Stromal cell of bone marrow (primary cell): Measurements from ENCODE around the gene SECISBP2.

Experiments used
- DNase-seq: peaks from one replicate; pipeline ENCODE4 v3.0.0-alpha.2; 2012; ENCODE audit warnings: low read depth

SECISBP2 gene

DNA sequence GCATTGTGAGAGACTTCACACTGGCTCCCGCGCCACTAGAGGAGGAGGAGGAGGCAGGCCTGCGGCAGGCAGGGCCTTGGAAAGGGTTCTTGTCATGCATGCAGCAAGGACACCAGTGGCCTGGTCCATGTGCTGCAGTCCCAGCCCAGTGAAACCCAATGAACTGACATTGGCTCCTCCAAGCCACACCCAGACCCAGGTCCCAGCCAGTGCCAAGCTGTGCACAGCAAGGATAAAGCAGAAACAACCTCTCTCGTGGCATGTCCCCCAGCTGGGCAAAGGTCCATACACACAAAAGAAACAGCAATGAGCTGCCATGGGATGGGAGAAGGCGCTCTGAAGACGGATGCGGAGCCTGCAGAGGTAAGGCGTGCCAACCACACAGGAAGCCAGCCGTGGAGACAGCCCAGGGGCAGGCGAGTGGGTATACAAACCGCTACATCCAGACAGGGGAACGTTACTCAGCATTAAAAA lies 90.4 kb downstream of the SECISBP2 start:
- DNase-seq, result no peak
